Measurements from ENCODE around the gene GMNC.

GMNC gene

DNA sequence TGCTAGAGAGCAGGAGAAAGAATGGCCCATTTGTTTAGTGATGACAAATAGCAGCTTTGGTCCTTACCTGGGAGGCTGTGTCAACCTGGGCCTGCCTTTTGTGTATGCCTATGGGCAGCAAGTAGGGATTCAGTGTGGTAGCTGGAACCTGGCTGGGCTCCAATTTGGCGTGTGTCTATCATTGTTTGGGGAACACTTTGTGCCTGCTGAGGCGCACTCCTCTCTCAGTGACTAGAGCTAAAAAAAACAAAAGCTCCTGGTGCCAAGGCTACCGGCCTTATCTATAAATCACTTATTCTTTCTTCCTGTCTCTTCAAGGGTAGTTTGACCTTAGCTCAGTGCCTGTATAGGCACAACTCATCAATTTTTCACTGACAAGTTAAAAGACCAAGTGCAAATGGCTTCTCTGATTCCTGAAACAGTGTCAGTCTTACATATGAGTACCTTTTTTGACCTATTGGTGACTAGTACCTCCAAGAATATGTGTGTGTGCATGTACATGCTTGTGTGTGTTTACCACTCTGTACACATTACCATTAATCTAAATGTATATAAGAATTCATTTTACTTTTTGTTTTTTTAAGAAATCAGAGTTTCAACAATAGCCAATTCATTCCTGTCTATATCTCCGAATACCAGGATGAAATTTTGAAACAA, 54.6 kb downstream of the GMNC start:
- TF ChIP-seq, protein P1, sequence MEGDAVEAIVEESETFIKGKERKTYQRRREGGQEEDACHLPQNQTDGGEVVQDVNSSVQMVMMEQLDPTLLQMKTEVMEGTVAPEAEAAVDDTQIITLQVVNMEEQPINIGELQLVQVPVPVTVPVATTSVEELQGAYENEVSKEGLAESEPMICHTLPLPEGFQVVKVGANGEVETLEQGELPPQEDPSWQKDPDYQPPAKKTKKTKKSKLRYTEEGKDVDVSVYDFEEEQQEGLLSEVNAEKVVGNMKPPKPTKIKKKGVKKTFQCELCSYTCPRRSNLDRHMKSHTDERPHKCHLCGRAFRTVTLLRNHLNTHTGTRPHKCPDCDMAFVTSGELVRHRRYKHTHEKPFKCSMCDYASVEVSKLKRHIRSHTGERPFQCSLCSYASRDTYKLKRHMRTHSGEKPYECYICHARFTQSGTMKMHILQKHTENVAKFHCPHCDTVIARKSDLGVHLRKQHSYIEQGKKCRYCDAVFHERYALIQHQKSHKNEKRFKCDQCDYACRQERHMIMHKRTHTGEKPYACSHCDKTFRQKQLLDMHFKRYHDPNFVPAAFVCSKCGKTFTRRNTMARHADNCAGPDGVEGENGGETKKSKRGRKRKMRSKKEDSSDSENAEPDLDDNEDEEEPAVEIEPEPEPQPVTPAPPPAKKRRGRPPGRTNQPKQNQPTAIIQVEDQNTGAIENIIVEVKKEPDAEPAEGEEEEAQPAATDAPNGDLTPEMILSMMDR (IDR thresholded peaks at IDR 0.05; ENCODE audit: borderline replicate concordance, control extremely low read depth, extremely low read depth, insufficient read depth, missing control alignments) = no peak
- in situ Hi-C loops (cut with MboI; ENCODE audit: low sequenced_read_pairs, unreplicated experiment) = no loop called here
- no peak for DNase-seq (ENCODE audit: low spot score)

Measured in GM13976 (cell line).